Fibroblast of peridontal ligament (primary cell): ENCODE measurements around the gene COX11.

Source experiments
- DNase-seq: peaks from one replicate; pipeline ENCODE4 v3.0.0-alpha.2; 2010; ENCODE audit errors: extremely low read depth

Gene COX11, protein sequence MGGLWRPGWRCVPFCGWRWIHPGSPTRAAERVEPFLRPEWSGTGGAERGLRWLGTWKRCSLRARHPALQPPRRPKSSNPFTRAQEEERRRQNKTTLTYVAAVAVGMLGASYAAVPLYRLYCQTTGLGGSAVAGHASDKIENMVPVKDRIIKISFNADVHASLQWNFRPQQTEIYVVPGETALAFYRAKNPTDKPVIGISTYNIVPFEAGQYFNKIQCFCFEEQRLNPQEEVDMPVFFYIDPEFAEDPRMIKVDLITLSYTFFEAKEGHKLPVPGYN

DNA sequence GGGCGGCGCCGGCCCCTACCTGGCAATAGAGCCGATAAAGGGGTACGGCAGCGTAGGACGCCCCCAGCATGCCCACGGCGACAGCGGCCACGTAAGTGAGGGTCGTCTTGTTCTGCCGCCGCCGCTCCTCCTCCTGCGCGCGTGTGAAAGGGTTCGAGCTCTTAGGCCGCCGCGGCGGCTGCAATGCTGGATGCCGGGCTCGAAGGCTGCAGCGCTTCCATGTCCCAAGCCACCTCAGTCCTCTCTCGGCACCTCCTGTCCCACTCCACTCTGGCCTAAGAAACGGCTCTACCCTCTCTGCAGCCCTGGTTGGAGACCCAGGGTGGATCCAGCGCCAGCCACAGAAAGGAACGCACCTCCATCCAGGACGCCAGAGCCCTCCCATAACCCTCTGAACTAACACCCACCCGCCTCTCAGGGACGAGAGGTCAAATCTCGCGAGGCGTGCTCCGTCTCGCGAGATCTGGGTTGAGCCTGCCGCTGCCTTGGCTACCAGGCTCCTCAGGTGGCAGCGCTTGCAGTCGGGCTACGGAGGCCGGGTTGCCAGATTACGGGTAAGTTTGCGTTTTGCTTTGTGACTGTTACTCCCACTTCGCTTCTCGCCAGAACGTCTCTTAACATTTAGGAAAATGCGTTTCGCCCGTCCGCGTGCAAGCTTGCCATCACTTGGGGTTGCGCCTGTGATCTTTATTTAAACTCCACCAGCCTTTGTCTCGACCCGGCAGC is at the start of gene COX11, which contains the start of gene STXBP4:
Gene COX11, minus strand, starts transcription at position 393 of the 726 bp plus-strand sequence. Its CDS starts 8 bp downstream, at position 385.
Gene STXBP4, plus strand, starts transcription at position 504 of the 726 bp plus-strand sequence. CDS start 17,455 bp downstream, outside the sequence.
- DNase-seq = peak; percentile 96

DNA sequence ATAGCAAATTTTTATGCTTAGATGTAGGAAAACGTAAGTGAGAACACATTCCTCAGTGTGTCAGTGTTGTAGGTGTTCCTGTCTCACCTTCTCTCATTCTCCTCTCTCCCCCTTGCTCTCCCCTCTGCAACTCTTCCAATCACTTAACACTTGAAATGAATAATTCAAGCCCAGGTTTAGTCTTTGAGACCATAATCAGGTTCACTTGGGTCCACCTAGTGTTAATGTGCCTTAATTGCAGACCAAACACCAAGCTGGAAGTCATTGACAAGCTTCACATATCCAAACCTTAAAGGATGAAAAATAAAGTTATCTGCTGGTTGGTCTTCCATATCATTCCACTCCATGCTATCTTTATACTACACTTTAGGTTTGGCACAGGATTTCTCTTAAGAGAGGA is 37.1 kb upstream of the COX11 start:
- peak; percentile 7 for DNase-seq

DNA sequence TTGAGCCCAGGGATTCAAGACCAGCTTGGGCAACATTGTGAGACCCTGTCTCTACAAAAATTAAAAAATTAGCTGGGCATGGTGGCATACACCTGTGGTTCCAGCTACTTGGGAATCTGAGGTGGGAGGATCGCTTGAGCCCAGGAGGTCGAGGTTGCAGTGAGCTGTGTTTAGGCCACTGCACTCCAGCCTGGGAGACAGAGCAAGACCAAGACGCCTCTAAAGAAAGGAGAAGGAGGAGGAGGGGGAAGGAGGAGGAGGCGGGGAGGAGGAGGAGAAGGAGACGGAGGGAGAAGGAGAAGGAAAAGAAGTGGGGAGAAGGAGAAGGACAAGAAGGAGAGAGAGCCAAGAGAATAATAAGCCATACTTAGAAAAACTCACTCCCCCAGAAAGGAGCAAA is 36.0 kb upstream of the COX11 start:
- no peak for DNase-seq

DNA sequence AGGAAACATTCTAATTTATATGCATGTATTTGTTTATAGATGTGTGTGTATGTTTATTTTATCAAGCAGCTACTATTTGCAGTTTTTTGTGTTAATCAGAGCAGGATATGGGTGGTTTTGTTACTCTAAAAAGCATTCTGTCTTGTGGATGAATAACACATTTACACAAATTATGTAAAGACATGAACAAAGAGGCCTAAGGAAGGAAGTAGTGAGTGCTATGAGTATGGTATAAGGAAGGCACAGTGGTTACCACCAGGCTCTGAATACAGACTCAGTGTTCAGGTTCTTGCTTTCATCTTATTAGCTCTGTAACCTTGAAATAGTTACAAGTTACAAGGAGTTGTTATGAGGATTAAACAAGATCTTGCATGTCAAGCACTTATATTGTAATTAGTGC is 34.0 kb upstream of the COX11 start:
- no peak for DNase-seq

DNA sequence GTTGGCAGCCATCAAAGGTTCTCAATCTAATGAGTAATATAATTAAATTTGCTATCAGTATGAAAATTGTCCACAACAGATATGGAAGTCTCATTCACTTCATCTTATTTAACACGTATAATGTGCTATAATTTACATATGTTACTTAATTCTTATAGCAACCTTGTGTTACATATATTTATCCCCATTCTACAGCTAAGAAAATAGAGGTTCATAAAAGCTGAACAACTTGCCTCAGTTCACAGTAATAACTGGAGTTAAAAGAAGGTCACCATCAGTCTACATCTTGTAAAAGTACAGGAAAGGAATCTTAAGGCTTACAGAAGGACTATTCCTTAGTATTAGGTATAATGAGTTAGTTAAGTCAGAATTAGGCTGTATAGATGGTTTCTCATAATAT is 28.0 kb upstream of the COX11 start:
- no peak for DNase-seq

DNA sequence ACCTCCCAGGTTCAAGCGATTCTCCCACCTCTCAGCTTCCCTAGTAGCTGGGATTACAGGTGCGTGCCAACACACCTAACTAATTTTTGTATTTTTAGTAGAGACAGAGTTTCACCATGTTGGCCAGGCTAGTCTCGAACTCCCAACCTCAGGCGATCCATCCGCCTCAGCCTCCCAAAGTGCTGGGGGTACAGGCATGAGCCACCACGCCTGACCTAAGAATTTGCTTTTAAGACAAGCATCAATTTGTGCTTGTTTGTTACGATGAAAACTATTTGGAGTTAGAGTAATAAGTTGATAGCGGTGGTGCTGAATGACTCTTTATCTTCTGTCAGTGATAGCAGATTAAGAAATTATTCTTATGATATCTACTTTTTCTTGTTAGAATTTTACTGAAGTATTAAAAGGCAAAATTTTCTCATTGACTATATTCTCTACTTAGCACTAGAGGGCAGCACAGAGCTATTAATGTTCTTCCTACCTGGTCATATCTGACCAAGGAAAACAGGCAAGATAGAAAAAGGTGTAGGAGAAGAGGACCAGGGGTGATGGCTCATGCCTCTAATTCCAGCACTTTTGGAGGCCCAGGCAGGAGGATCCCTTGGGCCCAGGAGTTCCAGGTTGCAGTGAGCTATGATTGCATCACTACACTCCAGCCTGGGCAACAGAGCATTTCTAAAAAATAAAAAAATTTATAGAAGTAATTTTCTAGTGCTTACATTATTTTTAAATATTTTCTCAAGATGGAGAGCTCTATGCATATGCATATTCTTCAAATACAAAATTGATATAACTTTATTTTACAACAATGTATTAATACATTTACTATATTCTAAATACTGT is 24.6 kb upstream of the COX11 start:
- peak; percentile 69 for DNase-seq

DNA sequence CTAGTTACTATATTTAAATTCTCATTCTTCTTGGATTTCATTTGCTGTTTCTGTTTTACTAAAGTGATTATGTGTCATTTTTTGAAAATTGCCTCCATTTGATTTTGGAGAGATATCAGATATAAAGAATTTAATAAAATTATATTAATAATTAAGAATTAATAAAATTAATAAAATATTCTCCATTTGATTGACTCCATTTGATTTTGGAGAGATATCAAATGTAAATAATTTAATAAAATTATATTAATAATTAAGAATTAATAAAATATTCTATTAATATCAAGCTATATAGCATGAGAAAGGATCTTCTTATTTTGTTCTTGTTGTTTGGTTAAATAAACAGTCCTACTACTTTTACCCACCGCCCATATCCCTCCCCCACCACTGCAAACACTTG is 23.1 kb upstream of the COX11 start:
- no peak for DNase-seq

DNA sequence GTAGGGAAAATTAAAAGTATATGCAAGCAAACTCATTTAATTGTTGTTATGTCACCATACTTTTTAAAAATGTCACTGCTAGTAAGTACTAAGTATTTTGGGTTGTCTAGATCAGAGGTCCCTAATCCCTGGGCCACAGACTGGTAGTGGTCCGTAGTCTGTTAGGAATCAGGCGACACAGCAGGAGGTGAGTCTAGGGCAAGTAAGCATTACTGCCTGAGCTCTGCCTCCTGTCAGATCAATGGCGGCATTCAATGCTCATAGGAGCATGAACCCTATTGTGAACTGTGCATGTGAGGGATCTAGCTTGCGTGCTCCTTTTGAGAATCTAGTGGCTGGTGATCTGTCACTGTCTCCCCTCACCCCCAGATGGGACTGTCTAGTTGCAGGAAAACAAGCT is 21.7 kb upstream of the COX11 start:
- DNase-seq = no peak

DNA sequence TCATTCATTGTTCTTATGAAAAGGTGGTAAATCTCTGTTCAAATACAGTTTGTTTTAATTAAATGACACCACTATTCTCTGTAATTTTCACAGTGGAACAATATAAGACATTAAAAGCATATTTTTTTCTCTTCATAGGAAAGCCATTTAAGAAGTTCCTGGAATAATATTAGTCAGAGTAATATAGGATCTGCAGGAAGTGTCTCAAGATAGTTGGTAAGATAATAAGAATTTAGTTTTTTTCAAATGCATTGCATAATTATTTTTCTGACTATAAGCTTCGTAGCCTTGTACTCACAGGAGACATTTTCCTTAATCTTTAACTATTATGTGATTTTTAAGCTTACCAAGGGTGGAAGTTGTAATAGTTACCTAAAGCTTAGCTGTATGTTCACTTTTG is 17.0 kb upstream of the COX11 start:
- DNase-seq = no peak

DNA sequence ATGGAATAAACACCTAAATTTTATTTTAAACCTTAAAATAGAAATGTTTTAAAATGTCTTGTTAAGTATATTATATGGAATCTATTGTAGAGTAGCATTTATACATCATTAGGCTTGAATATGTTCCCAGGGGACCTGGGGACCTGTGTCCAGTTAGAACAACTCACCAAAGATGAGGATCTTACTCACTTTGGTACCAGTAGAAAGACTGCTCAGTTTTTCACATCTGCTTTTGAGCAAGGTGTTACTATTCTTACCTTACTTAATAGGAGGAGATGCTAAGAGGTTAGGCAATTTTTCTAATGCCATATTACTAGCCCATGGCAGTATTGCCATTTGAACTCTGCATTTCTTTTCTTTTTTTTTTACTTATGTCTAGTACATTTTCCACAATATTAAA is 14.8 kb upstream of the COX11 start:
- no peak for DNase-seq

DNA sequence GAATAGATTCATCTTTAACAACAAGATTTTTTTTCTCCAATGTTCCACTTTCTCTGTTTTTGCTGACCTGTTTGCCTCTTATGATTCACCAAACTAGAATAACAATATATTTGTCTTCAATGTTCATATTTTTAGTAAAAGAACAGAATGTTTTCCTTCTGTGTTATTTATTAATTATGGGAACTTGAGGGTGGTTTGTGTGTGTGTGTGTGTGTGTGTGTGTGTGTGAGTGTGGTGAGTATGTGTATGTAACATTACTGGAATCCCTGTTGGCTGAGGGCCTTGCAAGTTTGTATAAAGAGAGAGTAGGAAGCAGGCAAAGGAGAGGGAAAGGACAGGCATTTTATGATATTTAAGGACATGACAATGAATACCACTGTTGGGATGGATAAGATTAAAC is 13.9 kb upstream of the COX11 start:
- DNase-seq = peak; percentile 61

DNA sequence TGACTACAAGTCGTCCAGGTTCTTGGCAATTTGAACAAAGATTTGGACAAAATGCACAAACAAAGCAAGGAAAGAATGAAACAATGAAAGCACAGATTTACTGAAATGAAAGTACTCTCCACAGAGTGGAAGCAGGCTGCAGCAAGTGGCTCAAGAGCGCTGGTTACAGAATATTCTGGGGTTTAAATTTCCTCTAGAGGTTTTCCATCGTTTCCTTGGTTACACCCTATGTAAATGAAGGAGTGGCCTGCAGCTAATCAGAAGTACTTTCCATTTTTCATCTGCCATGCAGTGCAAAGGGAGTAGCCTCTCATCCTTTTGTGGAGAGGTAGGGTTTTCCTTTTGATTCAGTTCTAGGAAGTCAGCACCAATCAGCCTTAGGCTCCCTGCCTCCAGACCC is 11.9 kb upstream of the COX11 start:
- DNase-seq = no peak

DNA sequence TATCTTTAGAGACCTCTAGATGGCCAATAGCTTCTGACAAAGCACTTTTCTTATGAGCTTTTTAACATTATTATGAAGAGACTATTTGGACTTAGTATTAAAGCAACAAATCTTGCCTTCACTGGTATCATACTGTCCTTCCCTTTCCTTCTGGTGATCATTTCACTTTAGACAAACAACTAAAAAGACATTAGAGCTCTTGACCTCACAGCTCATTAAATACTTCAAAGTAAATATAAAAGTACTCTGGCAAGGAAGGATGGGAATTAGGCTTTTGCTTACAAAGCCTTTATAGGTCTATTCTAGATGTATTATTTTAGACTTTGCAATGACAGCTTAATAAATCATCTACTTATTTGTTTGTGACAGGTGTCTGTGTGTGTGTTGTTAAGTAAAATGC is 11.2 kb upstream of the COX11 start:
- DNase-seq = no peak

DNA sequence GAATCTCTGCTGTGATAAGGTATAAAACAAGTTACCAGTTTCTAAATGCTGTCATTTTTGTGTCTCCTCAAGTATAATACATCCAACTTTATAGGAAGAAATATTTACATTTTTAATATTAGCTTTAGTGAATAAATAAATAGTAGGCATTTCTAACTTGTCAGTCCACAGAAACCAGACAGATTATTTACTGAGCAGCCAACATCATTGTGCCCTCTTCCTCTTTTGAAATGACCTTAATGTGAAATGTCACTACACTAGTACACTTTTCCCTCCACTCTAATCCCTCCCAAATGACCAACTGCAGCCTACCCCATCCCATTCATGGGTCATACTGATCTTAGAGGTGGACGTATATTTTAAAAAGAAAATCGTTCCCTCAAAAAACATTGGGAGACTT is 9.3 kb upstream of the COX11 start:
- no peak for DNase-seq

DNA sequence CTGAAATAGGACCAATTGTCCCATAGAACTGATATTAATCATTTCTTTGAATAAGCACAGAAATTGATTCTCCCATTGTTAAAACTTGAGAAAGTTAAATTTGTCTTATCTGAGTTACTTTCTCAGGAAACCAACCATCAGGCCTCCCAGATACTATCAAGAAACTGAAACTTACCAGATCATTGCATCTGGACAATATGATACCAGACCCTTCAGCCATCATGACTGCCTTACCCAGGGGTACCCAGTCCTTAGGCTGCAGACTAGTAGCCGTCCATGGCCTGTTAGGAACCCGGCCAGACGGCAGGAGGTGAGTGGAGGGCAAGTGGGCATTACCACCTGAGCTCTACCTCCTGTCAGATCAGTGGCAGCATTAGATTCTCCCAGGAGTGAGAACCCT is 7.9 kb upstream of the COX11 start:
- DNase-seq = no peak

DNA sequence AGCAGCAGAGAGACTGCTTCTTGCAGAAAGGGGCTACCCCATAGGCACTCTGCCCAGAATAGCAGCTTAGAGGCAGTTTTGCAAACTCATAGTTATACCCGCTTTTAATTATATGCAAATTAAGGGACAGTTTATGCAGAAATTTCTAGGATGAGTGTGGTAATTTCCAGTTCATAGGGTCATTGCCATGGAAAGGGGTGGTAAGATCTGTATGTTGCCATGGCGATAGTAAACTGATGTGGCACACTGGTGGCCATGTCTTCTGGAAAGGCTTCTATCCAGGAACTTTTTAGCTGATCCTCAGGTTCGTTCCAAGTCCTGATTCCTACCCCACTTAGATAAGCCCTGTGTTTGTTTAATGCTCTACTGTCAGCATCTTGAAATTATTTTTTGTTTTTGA is 6.3 kb upstream of the COX11 start:
- no peak for DNase-seq

DNA sequence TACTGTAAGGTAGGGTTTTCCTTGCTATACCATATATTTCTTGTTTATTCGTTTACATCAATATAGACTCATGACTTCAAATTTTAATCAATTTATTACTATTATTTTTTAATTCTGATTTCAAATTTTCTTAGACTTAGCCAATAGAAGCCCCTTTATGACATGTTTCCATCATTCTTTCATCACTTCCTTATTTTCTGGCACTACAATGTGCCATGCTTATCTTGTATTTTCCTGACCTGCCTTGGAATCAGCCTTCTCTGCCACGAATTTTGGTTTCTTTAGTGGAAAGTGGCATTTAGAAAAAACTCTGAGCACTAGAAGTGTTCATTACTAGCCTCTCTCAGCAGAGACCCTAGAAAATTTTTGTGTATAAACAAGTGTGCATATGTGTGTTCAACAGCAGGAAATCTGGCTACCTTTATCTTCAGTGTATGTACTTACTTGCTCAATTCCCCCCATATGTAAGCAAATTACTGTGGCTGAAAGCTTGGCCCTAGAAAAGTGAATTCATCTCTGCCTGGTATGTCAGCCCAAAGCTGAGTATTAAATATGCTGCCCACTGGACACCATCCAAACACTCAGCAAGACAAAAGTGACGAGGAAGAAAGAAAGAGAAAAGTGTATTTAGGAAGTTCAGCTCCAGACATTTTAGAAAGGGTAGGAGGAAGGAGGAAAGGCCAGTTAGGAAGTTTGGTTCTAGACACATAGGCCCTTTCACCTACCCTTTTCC is 4.1 kb upstream of the COX11 start:
- DNase-seq = no peak

DNA sequence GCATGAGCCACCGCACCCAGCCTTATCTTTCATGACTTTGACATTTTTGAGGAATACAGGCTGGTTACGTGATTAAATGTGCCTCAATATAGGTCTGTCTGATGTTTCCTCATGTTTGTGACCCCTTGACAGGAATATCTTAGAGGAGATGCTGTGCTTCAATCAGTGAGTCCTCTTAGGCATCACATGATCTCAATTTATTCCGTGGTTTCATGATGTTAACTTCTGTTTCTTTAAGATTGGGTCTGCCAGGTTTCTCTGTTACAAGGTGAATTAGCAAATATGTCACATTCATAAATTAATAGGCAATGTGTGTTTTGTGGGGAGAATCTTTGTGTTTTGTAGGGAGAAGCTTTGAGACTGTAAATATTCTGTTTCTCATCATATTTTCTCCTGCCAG is 3.4 kb upstream of the COX11 start:
- no peak for DNase-seq

DNA sequence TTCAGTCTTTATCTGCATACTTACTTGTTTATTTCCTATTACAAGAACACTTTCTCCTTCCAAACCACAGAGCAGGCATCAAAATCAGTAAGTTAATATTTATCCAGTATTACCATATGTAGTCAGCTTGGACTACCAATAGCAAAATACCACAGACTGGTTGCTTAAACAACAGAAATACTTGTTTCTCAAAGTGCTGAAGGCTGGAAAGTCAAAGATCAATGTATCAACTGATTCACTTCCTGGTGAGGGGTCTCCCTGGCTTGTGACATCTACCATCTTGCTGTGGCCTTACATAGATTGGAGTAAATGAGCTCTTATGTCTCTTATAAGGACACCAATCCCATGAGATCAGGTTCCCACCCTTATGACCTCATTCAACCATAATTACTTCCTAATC is 2.7 kb upstream of the COX11 start:
- DNase-seq = no peak

DNA sequence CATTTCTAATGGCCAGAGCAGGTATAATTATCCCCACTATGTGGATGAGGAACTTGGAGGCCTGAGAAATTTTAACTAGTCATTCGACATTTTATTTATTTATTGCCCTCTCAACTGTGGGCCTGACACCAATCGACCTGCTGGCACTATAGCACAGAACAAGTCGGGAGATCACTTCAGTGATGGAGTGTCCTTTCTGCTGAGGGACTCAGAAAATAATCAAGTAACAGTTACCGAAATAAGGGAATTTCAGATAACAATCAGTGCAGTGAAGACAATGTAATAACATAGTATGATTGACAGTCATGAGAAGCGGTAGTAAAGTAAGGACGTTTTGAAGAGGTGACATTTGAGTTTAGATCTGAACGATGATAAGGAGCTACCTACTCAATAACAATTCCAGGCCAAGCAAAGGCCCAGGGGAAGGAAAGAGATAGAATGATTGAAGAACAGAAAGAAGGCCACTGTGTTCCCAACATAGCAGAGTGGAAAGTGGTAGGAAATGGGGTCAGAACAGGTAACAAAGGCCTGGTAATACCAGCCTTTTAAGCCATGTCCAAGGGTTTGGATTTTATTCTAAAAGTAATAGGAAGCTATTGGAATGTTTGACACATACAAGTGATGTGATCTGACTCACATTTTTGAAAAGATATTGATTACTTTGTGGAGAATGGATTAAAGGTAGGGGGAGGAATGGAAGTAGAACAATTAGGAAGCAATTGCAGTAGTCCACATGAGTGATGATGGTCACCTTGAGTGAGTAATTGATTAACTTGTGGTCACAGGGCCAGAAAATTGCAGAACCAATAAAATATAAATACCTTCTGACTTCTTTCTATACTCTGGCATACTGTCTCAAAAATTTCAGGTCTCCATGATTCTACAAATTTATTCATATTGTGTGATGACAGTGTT is 1.5 kb upstream of the COX11 start:
- no peak for DNase-seq

DNA sequence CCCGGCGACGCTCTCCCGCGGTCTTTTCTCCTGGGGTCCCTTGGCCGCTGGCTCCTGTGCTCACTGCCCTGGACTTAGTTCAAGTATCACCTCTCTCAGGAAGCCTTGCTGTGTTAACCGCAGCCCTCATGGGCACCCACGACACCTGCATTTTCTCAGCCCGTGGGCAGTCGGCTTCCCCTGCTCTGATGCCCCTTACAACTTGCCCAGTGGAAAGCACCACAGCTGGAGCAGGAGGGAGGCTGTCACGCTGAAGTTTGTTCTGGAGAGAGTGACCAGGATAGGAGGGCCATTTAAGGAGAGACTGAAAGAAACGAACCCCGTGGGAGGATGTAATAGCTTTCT is 506 bp upstream of the COX11 start:
- DNase-seq = peak; percentile 41
